Thyroid gland (tissue), 4 donors: ENCODE measurements around the gene NGFR. TPM values are rescaled to one million over a fixed set of nuclear protein-coding genes. Genes with fewer than 3 reads are reported as not detected.

Source experiments
- DNase-seq, 2 donors: peaks; one replicate each; pipeline ENCODE4 v3.0.0-alpha.2; 2019
- H3K27ac ChIP-seq, 3 donors: fragments of 200-600 bp; sonication (generic); 1 replicate in 2 of 3; 2 replicates in 1 of 3; pipeline ENCODE4 v1.5.1; 2016 to 2019; ENCODE audit warnings: mild to moderate bottlenecking in 1 of 3, moderate library complexity in 1 of 3
- H3K27me3 ChIP-seq: fragments of 200-600 bp; sonication (generic); one replicate; pipeline ENCODE4 v1.5.1; 2019
- H3K36me3 ChIP-seq, 2 donors: fragments of 200-600 bp; sonication (generic); one replicate each; pipeline ENCODE4 v1.5.1; 2016 to 2019
- H3K4me1 ChIP-seq, 2 donors: fragments of 200-600 bp; sonication (generic); one replicate each; pipeline ENCODE4 v1.5.1; 2017 to 2019
- H3K4me3 ChIP-seq, 3 donors: fragments of 200-600 bp; sonication (generic); replicated peaks in 1 of 3; 1 replicate in 2 of 3; 2 replicates in 1 of 3; pipeline ENCODE4 v1.5.1; 2016; ENCODE audit warnings: mild to moderate bottlenecking in 1 of 3
- H3K9me3 ChIP-seq: fragments of 200-600 bp; sonication (generic); one replicate; pipeline ENCODE4 v1.5.1; 2017
- POLR2A ChIP-seq, 2 donors: fragments of 450-650 bp; IDR thresholded peaks; one replicate each; pipeline ENCODE4 v1.6.1; 2017; ENCODE audit warnings: antibody characterized with exemption in 2 of 2, mild to moderate bottlenecking in 2 of 2, moderate library complexity in 1 of 2
- WGBS, 2 donors: methylation state at CpG; one replicate each; pipeline ENCODE4 v1.1.5; 2017; 5-methylcytosine and 5-hydroxymethylcytosine counted together
- intact Hi-C: fragments of 100-400 bp; cut with DNase I; formaldehyde crosslinking; loops from one replicate; pipeline ENCODE4 v1.15.1; 2023
- total RNA-seq, 4 donors: library from RNA; depleted of rRNA; stranded (reverse); fragments of >200 nt; gene quantifications; one replicate each; pipeline ENCODE4 v1.2.3, GENCODE V29; 2016
- TF ChIP-seq, protein P1 (sequence below), 6 experiments: fragments of 200-600 bp in 3 of 6; fragments of 450-650 bp in 3 of 6; sonication (generic) in 3 of 6; IDR thresholded peaks; one replicate each; pipeline ENCODE4 v1.5.1; 2016 to 2019; ENCODE audit warnings: antibody characterized with exemption in 6 of 6, mild to moderate bottlenecking in 2 of 6, inconsistent platforms in 1 of 6, moderate library complexity in 1 of 6

NGFR gene
- total RNA-seq, 4 donors from 2014 or later, result 14.5 to 34.0 (median 21.1) TPM

DNA sequence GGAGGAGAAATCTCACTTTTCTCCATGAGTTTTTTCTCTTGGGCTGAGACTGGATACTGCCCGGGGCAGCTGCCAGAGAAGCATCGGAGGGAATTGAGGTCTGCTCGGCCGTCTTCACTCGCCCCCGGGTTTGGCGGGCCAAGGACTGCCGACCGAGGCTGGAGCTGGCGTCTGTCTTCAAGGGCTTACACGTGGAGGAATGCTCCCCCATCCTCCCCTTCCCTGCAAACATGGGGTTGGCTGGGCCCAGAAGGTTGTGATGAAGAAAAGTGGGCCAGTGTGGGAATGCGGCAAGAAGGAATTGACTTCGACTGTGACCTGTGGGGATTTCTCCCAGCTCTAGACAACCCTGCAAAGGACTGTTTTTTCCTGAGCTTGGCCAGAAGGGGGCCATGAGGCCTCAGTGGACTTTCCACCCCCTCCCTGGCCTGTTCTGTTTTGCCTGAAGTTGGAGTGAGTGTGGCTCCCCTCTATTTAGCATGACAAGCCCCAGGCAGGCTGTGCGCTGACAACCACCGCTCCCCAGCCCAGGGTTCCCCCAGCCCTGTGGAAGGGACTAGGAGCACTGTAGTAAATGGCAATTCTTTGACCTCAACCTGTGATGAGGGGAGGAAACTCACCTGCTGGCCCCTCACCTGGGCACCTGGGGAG is 19.1 kb downstream of the NGFR start:
- 71 to 86% methylated on average over 15 of the region's 15 CpGs for WGBS, 2 donors
- Histone ChIP-seq H3K36me3 (no peaks in the 10 kb centered on the region), H3K4me1 (peaks cover 13 to 25% of the 10 kb centered on the region in 2 donors), H3K27me3 (no peaks in the 10 kb centered on the region), H3K27ac (peak overlapping the region; percentile 72 to 82 (median 78)), H3K4me3 (no peak overlapping the region), H3K9me3 (no peaks in the 10 kb centered on the region)
- intact Hi-C loops, result no loop called here
- TF ChIP-seq, protein P1, sequence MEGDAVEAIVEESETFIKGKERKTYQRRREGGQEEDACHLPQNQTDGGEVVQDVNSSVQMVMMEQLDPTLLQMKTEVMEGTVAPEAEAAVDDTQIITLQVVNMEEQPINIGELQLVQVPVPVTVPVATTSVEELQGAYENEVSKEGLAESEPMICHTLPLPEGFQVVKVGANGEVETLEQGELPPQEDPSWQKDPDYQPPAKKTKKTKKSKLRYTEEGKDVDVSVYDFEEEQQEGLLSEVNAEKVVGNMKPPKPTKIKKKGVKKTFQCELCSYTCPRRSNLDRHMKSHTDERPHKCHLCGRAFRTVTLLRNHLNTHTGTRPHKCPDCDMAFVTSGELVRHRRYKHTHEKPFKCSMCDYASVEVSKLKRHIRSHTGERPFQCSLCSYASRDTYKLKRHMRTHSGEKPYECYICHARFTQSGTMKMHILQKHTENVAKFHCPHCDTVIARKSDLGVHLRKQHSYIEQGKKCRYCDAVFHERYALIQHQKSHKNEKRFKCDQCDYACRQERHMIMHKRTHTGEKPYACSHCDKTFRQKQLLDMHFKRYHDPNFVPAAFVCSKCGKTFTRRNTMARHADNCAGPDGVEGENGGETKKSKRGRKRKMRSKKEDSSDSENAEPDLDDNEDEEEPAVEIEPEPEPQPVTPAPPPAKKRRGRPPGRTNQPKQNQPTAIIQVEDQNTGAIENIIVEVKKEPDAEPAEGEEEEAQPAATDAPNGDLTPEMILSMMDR (IDR thresholded peaks at IDR 0.05), result no peak
- TF ChIP-seq POLR2A (IDR thresholded peaks at IDR 0.05), result no peak
- DNase-seq, result peak in 1 of 2 donors; percentile 25

- intact Hi-C loops, result no loop called here
- peaks cover 13 to 25% of the 10 kb centered on the region in 2 donors for H3K4me1 ChIP-seq
- no peaks in the 10 kb centered on the region for H3K9me3 ChIP-seq
- no peak overlapping the region for H3K4me3 ChIP-seq
- no peaks in the 10 kb centered on the region for H3K36me3 ChIP-seq
- DNase-seq, result peak; percentile 97
- H3K27ac ChIP-seq, result peak overlapping the region; percentile 72 to 82 (median 78)
- 6 to 28% methylated on average over 2 to 4 of the region's 8 CpGs for WGBS, 2 donors
- TF ChIP-seq POLR2A (IDR thresholded peaks at IDR 0.05), result no peak
- TF ChIP-seq, protein P1 (IDR thresholded peaks at IDR 0.05), result peak in 4 of 6 experiments; percentile 18 to 48 (median 38)
- no peaks in the 10 kb centered on the region for H3K27me3 ChIP-seq
Observed at GRCh38 chr17:49515196-49515770, 20.2 kb downstream of the NGFR start.

DNA sequence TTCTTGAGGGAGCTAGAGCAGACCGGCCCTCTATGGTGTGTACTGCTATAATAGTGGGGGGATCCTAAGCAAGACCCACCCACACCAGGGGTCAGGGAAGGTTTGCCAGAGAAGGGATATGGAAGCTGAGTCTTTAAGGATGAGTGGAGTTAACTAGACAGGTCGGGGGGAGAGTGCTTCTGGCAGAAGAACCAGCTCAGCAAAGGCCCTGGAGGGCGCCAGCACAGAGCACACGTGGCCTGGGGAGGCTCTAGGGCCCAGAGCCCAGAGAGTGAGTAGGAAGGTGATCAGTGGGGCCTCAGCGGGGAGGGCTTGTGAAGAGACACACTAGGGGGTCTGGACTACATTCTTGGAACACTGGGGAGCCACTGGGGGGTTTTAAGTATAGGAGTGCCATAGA is 21.1 kb downstream of the NGFR start:
- Histone ChIP-seq H3K27me3 (no peaks in the 10 kb centered on the region), H3K36me3 (no peaks in the 10 kb centered on the region), H3K27ac (peak overlapping the region; percentile 72 to 82 (median 78)), H3K9me3 (no peaks in the 10 kb centered on the region), H3K4me1 (peaks cover 13 to 25% of the 10 kb centered on the region in 2 donors), H3K4me3 (no peak overlapping the region)
- peak; percentile 51 to 56 for DNase-seq
- WGBS, 2 donors, result 41 to 53% methylated on average over 5 of the region's 5 CpGs
- no peak for TF ChIP-seq POLR2A (IDR thresholded peaks at IDR 0.05)
- TF ChIP-seq, protein P1 (IDR thresholded peaks at IDR 0.05), result no peak
- intact Hi-C loops, result no loop called here

GRCh38 chr17:49518346-49519078 is 23.4 kb downstream of the NGFR start:
- Histone ChIP-seq H3K4me3 (no peak overlapping the region), H3K27me3 (no peaks in the 10 kb centered on the region), H3K9me3 (no peaks in the 10 kb centered on the region), H3K36me3 (no peaks in the 10 kb centered on the region), H3K27ac (no peak overlapping the region), H3K4me1 (peaks cover 13 to 28% of the 10 kb centered on the region in 2 donors)
- TF ChIP-seq POLR2A (IDR thresholded peaks at IDR 0.05), result no peak
- TF ChIP-seq, protein P1 (IDR thresholded peaks at IDR 0.05), result no peak
- WGBS, 2 donors, result 93% methylated on average over 6 of the region's 6 CpGs
- DNase-seq, result no peak
- intact Hi-C loops, result no loop called here
